Spleen (tissue), 11 donors: ENCODE data around the gene ST7. TPM values are rescaled to one million over a fixed set of nuclear protein-coding genes. Genes with fewer than 3 reads are reported as not detected.

Experiments
- DNase-seq: peaks from one replicate; pipeline ENCODE4 v3.0.0-alpha.2; 2020
- H3K27ac ChIP-seq, 8 donors: fragments of 200-600 bp; sonication (generic) in 7 of 8; 1 replicate in 4 of 8; 2 replicates in 4 of 8; pipeline versions ENCODE4 v1.5.0 to v1.8.0; 2016 to 2021; ENCODE audit warnings: inconsistent platforms in 4 of 8, mild to moderate bottlenecking in 4 of 8, moderate library complexity in 1 of 8
- H3K27me3 ChIP-seq, 7 donors: fragments of 200-600 bp; sonication (generic) in 6 of 7; replicated peaks in 1 of 7; 1 replicate in 4 of 7; 2 replicates in 3 of 7; pipeline versions ENCODE4 v1.5.0 to v1.8.0; 2016 to 2021; ENCODE audit warnings: inconsistent platforms in 3 of 7, mild to moderate bottlenecking in 1 of 7
- H3K36me3 ChIP-seq, 6 donors: fragments of 200-600 bp; sonication (generic) in 5 of 6; 1 replicate in 4 of 6; 2 replicates in 2 of 6; pipeline versions ENCODE4 v1.5.0 to v1.8.0; 2016 to 2021; ENCODE audit warnings: inconsistent platforms in 2 of 6
- H3K4me1 ChIP-seq, 6 donors: fragments of 200-600 bp; sonication (generic) in 5 of 6; 1 replicate in 3 of 6; 2 replicates in 3 of 6; pipeline versions ENCODE4 v1.5.0 to v1.8.0; 2016 to 2021; ENCODE audit warnings: inconsistent platforms in 3 of 6
- H3K4me3 ChIP-seq, 8 donors: fragments of 200-600 bp; sonication (generic) in 7 of 8; 1 replicate in 4 of 8; 2 replicates in 4 of 8; pipeline versions ENCODE4 v1.5.0 to v1.8.0; 2016 to 2021; ENCODE audit warnings: inconsistent platforms in 4 of 8, mild to moderate bottlenecking in 4 of 8, moderate library complexity in 2 of 8
- H3K9me3 ChIP-seq, 8 donors: fragments of 200-600 bp; sonication (generic) in 7 of 8; 1 replicate in 4 of 8; 2 replicates in 4 of 8; pipeline versions ENCODE4 v1.5.0 to v1.8.0; 2016 to 2021; ENCODE audit warnings: inconsistent platforms in 4 of 8
- POLR2A ChIP-seq, 3 donors: fragments of 450-650 bp; IDR thresholded peaks; one replicate each; pipeline ENCODE4 v1.5.1; 2017; ENCODE audit warnings: antibody characterized with exemption in 3 of 3, mild to moderate bottlenecking in 1 of 3
- POLR2AphosphoS5 ChIP-seq, 3 donors: sonication (generic); formaldehyde crosslinking; IDR thresholded peaks; one replicate each; pipeline ENCODE4 v1.5.1; 2017; ENCODE audit warnings: antibody characterized with exemption in 3 of 3
- WGBS, 5 donors: extraction: QIAGEN DNeasy Blood & Tissue Kit in 3 of 5; methylation state at CpG; one replicate each; pipeline versions ENCODE4 v1.1.5 to v1.1.7; 2013 to 2018; 5-methylcytosine and 5-hydroxymethylcytosine counted together
- intact Hi-C: fragments of 100-400 bp; cut with DNase I; formaldehyde crosslinking; loops from one replicate; pipeline ENCODE4 v1.15.0; 2023; ENCODE audit warnings: low total_unique reads
- polyA plus RNA-seq, 3 donors: library from polyadenylated mRNA; stranded (reverse); fragments of 200-250 nt; gene quantifications; one replicate each; pipeline ENCODE4 v1.2.1, GENCODE V29; 2013
- total RNA-seq, 7 donors: library from RNA; depleted of rRNA in 3 of 7; stranded (reverse); fragments of >200 nt in 3 of 7; fragmentation: NEBNext Ultra II Directional in 4 of 7; extraction: Animal tissue kit (Norgen Biotek cat#: 25700) in 4 of 7; gene quantifications; one replicate each; pipeline versions ENCODE4 v1.1.0 to v1.2.1, GENCODE V29; 2016 to 2021
- TF ChIP-seq, protein P1 (sequence below), 11 experiments: fragments of 200-600 bp in 7 of 11; fragments of 450-650 bp in 4 of 11; sonication (generic) in 4 of 11; IDR thresholded peaks in 8 of 11; conservative IDR thresholded peaks in 3 of 11; 1 replicate in 7 of 11; 2 replicates in 4 of 11; pipeline versions ENCODE4 v1.4.0 to v1.8.0; 2016 to 2021; ENCODE audit warnings: antibody characterized with exemption in 11 of 11, inconsistent platforms in 4 of 11, mild to moderate bottlenecking in 1 of 11
- donor health status: healthy with polysubstance abuse.
- donor health status: DM: no; HTN: no; CAD: no; lungs with moderate emphysema.
- donor health status: DM: no; HTN: no; CAD: no.
- donor health status: Bipolar disorder and iron deficiency.
- donor health status: healthy.
- donor health status: DM: no; HTN: no; CAD: no.
- donor health status: DM: yes; HTN: yes; CAD: no.

ST7 gene
- total and polyA plus RNA-seq, 10 donors, result 4.7 to 36.4 (median 15.8) TPM

DNA sequence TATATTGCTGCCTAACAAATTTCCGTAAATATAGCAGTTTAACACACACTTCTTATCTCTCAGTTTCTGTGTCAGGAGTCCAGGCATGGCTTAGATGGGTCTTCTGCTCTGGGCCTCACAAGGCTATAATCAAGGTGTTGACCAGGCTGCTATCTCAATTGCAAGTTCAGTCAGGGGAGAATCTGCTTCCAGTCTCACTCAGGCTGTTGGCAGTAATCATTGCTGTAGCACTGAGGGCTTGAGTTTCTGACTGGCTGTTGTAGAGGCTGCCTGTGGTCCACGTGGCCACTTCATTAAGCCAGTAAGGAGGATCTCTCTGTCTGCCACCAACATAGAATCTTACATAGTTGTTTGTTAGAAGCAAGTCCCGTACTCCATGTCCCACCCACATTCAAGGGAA, 138.4 kb downstream of the ST7 start:
- H3K4me1 ChIP-seq, result peaks cover 0 to 23% (median 16%) of the 10 kb centered on the region in 6 donors
- no peak for DNase-seq
- H3K9me3 ChIP-seq, result no peaks in the 10 kb centered on the region
- 83 to 98% (median 90%) methylated on average over 2 to 3 of the region's 3 CpGs for WGBS, 5 donors
- no peaks in the 10 kb centered on the region for H3K36me3 ChIP-seq
- H3K27ac ChIP-seq, result no peak overlapping the region
- H3K27me3 ChIP-seq, result no peaks in the 10 kb centered on the region
- H3K4me3 ChIP-seq, result no peak overlapping the region
- TF ChIP-seq POLR2A (IDR thresholded peaks at IDR 0.05) (no peak), POLR2AphosphoS5 (IDR thresholded peaks at IDR 0.05) (no peak)
- TF ChIP-seq, protein P1, sequence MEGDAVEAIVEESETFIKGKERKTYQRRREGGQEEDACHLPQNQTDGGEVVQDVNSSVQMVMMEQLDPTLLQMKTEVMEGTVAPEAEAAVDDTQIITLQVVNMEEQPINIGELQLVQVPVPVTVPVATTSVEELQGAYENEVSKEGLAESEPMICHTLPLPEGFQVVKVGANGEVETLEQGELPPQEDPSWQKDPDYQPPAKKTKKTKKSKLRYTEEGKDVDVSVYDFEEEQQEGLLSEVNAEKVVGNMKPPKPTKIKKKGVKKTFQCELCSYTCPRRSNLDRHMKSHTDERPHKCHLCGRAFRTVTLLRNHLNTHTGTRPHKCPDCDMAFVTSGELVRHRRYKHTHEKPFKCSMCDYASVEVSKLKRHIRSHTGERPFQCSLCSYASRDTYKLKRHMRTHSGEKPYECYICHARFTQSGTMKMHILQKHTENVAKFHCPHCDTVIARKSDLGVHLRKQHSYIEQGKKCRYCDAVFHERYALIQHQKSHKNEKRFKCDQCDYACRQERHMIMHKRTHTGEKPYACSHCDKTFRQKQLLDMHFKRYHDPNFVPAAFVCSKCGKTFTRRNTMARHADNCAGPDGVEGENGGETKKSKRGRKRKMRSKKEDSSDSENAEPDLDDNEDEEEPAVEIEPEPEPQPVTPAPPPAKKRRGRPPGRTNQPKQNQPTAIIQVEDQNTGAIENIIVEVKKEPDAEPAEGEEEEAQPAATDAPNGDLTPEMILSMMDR (IDR thresholded peaks at IDR 0.05 in 8 of 11, conservative IDR thresholded peaks at IDR 0.05 in 3 of 11), result no peak
- intact Hi-C loops, result no loop called here

DNA sequence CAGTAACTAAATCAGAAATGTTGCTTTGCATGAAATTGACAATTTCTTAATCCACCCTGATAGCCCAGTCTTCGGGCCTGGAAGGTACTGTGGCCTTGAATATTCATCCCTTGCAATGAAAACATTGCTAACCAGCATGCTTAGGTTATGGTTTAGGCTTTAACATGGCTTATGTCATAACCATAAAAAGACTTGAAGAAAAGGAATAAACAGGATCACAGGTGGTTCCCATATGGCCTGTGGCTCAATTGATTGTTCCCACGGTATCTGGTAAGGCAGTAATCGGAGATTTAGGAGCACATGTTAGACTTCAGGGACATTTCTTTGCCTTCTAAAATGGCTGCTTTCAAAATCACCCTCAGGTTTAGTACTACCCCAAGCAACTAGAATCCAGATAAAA, 139.5 kb downstream of the ST7 start:
- no peak for DNase-seq
- Histone ChIP-seq H3K36me3 (no peaks in the 10 kb centered on the region), H3K9me3 (no peaks in the 10 kb centered on the region), H3K27ac (no peak overlapping the region), H3K4me1 (peaks cover 0 to 12% (median 7%) of the 10 kb centered on the region in 6 donors), H3K4me3 (no peak overlapping the region), H3K27me3 (no peaks in the 10 kb centered on the region)
- TF ChIP-seq, protein P1 (IDR thresholded peaks at IDR 0.05 in 8 of 11, conservative IDR thresholded peaks at IDR 0.05 in 3 of 11), result no peak
- TF ChIP-seq POLR2A (IDR thresholded peaks at IDR 0.05), result no peak
- TF ChIP-seq POLR2AphosphoS5 (IDR thresholded peaks at IDR 0.05), result no peak
- intact Hi-C loops, result no loop called here
- 79 to 92% (median 83%) methylated on average over 3 of the region's 3 CpGs for WGBS, 5 donors

DNA sequence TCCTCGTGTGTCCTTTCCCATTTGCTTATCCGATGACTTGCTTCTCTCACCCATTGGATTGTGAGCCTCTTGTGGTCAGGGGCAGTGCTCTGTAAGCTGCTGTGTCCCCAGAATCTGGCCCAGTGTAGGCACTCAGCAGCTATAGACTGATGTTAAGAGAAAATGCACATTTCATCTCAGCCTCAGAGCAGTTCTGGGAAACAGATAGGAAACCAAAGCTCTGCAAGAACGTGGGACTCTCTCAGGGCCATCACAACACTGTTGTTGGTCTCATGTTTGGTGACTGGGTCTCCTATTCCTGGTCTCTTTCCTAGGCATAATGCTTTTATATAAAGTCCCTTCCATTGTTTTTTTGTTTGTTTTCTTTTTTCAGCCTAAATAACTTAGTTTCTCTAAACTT, 141.2 kb downstream of the ST7 start:
- intact Hi-C loops, result no loop called here
- Histone ChIP-seq H3K4me3 (no peak overlapping the region), H3K4me1 (peaks cover 0 to 8% (median 3%) of the 10 kb centered on the region in 6 donors), H3K36me3 (no peaks in the 10 kb centered on the region), H3K27ac (no peak overlapping the region), H3K27me3 (no peaks in the 10 kb centered on the region), H3K9me3 (no peaks in the 10 kb centered on the region)
- TF ChIP-seq POLR2A (IDR thresholded peaks at IDR 0.05), result no peak
- TF ChIP-seq POLR2AphosphoS5 (IDR thresholded peaks at IDR 0.05), result no peak
- TF ChIP-seq, protein P1 (IDR thresholded peaks at IDR 0.05 in 8 of 11, conservative IDR thresholded peaks at IDR 0.05 in 3 of 11), result no peak
- no peak for DNase-seq
- WGBS, 5 donors, result 75 to 88% (median 79%) methylated on average over 3 of the region's 3 CpGs

DNA sequence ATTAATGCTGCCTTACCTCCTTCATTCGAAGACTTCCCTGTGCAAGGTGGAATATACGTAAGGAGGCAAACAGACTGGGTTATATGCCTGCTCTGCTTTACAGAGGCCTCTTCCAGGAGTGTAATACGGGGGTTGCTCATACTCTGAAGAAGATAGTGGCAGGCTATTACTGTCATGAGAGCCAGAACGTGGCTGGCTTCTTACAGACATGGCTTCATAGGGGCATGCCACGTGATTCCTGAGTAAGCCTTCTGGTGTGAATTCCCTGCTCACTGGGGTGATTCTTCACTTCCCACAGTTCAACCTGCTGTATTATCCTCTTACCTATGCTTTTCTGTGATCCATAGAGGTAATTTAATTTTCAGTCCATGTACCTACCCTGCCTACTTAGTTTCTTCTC, 141.8 kb downstream of the ST7 start:
- Histone ChIP-seq H3K27ac (no peak overlapping the region), H3K4me1 (peaks cover 0 to 8% (median 3%) of the 10 kb centered on the region in 6 donors), H3K4me3 (no peak overlapping the region), H3K27me3 (no peaks in the 10 kb centered on the region), H3K36me3 (no peaks in the 10 kb centered on the region), H3K9me3 (no peaks in the 10 kb centered on the region)
- no peak for DNase-seq
- TF ChIP-seq, protein P1 (IDR thresholded peaks at IDR 0.05 in 8 of 11, conservative IDR thresholded peaks at IDR 0.05 in 3 of 11), result no peak
- TF ChIP-seq POLR2A (IDR thresholded peaks at IDR 0.05), result no peak
- no peak for TF ChIP-seq POLR2AphosphoS5 (IDR thresholded peaks at IDR 0.05)
- 91 to 96% (median 95%) methylated on average over 5 of the region's 5 CpGs for WGBS, 5 donors
- intact Hi-C loops, result no loop called here
